Endothelial cell (in vitro differentiated cells): ENCODE measurements around the gene SSRP1. TPM values are rescaled to one million over a fixed set of nuclear protein-coding genes. Genes with fewer than 3 reads are reported as not detected.
"Not testable (repeated sequence)": the region's sequence is repeated elsewhere in the genome, so short reads cannot be mapped to it uniquely, and the experiment has no call there.

Experiments used
- DNase-seq: peaks from one replicate; pipeline ENCODE4 v3.0.0; 2021; ENCODE audit warnings: low spot score
- H3K27ac Mint-ChIP-seq: one replicate; pipeline ENCODE4 v1.8.0; 2021; ENCODE audit warnings: mixed read lengths, inconsistent platforms; ENCODE audit not compliant: unreplicated experiment
- H3K27me3 Mint-ChIP-seq: one replicate; pipeline ENCODE4 v1.8.0; 2021; ENCODE audit warnings: mild to moderate bottlenecking, moderate library complexity, mixed read lengths, inconsistent platforms; ENCODE audit not compliant: unreplicated experiment
- H3K36me3 Mint-ChIP-seq: one replicate; pipeline ENCODE4 v1.8.0; 2021; ENCODE audit warnings: mild to moderate bottlenecking, low read depth, mixed read lengths, inconsistent platforms; ENCODE audit not compliant: unreplicated experiment
- H3K4me1 Mint-ChIP-seq: one replicate; pipeline ENCODE4 v1.8.0; 2021; ENCODE audit warnings: mild to moderate bottlenecking, mixed read lengths, inconsistent platforms; ENCODE audit not compliant: unreplicated experiment
- H3K4me3 Mint-ChIP-seq: one replicate; pipeline ENCODE4 v1.8.0; 2021; ENCODE audit warnings: mild to moderate bottlenecking, mixed read lengths, inconsistent platforms; ENCODE audit not compliant: unreplicated experiment
- H3K9me3 Mint-ChIP-seq: one replicate; pipeline ENCODE4 v1.8.0; 2021; ENCODE audit warnings: mixed read lengths, inconsistent platforms; ENCODE audit not compliant: unreplicated experiment
- total RNA-seq: library from RNA; stranded (reverse); fragmentation: NEBNext Ultra II Directional; extraction: Animal tissue kit (Norgen Biotek cat#: 25700); gene quantifications from one replicate; pipeline ENCODE4 v1.2.1, GENCODE V29; 2021; ENCODE audit not compliant: unreplicated experiment
- TF ChIP-seq, protein P1 (sequence below): fragments of 200-600 bp; sonication (generic); IDR thresholded peaks from one replicate; pipeline ENCODE4 v1.5.0; 2021; ENCODE audit warnings: antibody characterized with exemption; ENCODE audit not compliant: unreplicated experiment

SSRP1 gene
- total RNA-seq, 1 donor from 2014 or later, result 134 TPM

DNA sequence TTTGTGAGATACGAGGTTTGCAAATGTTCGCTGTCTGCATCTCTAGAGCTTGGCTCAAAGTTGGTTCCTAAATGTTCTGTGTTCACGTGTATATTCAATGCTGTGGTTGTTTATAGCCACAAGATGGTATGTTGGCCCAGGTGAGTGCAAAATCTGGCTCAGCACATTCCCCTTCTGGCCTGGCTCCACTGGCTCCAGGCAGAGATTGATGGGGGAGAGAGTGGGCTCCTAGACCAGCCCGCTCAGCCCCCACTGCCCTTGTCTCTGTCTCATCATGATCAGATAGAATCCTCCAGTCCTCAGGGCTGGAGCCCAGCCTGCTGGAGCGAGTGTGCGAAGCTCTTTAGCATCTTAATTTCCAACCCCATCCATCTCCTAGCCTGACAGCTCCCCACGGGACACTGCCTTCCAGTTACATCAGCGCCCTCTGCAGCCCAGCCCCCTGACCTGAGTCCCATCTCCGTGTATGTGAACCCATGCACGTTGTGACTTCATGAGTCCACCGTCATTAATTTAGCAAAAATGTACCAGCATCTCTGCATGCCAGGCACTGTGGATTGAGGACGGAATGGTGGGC lies 4.4 kb upstream of the SSRP1 start:
- Mint-ChIP-seq H3K36me3 (no peaks in the 10 kb centered on the region), H3K4me1 (peaks cover 31% of the 10 kb centered on the region), H3K27ac (peak overlapping the region; percentile 80), H3K9me3 (no peaks in the 10 kb centered on the region), H3K27me3 (peaks cover 12% of the 10 kb centered on the region), H3K4me3 (peak overlapping the region; percentile 2)
- DNase-seq, result peak; percentile 50
- TF ChIP-seq, protein P1, sequence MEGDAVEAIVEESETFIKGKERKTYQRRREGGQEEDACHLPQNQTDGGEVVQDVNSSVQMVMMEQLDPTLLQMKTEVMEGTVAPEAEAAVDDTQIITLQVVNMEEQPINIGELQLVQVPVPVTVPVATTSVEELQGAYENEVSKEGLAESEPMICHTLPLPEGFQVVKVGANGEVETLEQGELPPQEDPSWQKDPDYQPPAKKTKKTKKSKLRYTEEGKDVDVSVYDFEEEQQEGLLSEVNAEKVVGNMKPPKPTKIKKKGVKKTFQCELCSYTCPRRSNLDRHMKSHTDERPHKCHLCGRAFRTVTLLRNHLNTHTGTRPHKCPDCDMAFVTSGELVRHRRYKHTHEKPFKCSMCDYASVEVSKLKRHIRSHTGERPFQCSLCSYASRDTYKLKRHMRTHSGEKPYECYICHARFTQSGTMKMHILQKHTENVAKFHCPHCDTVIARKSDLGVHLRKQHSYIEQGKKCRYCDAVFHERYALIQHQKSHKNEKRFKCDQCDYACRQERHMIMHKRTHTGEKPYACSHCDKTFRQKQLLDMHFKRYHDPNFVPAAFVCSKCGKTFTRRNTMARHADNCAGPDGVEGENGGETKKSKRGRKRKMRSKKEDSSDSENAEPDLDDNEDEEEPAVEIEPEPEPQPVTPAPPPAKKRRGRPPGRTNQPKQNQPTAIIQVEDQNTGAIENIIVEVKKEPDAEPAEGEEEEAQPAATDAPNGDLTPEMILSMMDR, result no peak

DNA sequence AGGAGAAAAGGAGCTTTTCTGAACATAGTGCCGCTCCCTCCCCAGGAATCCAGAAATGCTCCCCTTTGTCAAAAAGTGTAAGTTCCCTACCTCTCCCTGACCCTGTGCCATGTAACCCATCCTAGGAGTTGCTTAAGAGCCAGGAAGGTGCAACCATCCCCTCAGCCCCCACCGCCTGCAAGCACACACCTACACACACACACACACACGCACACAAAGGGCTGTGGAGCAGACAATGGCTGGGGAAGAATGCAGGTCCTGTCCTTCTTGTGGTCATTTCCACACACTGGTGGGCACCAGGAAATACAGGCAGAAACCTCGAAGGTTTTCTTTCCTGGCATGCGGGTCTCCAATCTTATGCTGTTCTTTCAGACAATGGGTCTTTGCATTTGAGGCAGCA lies 3.6 kb upstream of the SSRP1 start:
- TF ChIP-seq, protein P1, result no peak
- peaks cover 39% of the 10 kb centered on the region for H3K4me1 Mint-ChIP-seq
- H3K36me3 Mint-ChIP-seq, result peaks cover 7% of the 10 kb centered on the region
- DNase-seq, result peak; percentile 37
- H3K9me3 Mint-ChIP-seq, result no peaks in the 10 kb centered on the region
- peaks cover 16% of the 10 kb centered on the region for H3K27me3 Mint-ChIP-seq
- H3K27ac Mint-ChIP-seq, result peak overlapping the region; percentile 80
- no peak overlapping the region for H3K4me3 Mint-ChIP-seq

DNA sequence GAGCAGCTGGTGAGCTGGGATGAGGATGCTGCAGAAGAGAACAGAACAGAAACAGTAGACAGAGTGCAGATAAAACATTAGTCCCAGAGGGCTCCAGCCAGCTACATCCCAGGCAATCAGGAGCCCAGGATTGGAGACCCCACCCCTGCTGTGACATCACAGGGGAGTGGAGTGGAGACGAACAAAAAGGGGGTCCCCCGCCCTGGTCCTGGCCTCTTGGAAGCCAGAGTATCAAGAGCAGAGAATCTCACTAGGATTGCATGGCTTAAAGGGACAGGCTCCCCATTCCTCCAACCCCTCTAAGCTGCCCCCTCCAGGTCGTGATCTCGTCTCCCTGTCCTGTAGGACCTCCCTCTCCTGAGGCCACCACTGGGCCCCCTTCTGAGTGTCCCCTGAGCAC lies 2.5 kb upstream of the SSRP1 start, which contains the start of gene P2RX3:
TSS of gene P2RX3 (plus strand) at position 211 of the 400 bp plus-strand sequence. CDS start 199 bp downstream, outside the sequence.
- H3K27me3 Mint-ChIP-seq, result peaks cover 20% of the 10 kb centered on the region
- H3K36me3 Mint-ChIP-seq, result peaks cover 11% of the 10 kb centered on the region
- peak within 1 kb of the TSS; percentile 71 for H3K4me3 Mint-ChIP-seq
- peaks cover 45% of the 10 kb centered on the region for H3K4me1 Mint-ChIP-seq
- no peaks in the 10 kb centered on the region for H3K9me3 Mint-ChIP-seq
- peak within 1 kb of the TSS; percentile 81 for H3K27ac Mint-ChIP-seq
- TF ChIP-seq, protein P1, result no peak
- no peak for DNase-seq

DNA sequence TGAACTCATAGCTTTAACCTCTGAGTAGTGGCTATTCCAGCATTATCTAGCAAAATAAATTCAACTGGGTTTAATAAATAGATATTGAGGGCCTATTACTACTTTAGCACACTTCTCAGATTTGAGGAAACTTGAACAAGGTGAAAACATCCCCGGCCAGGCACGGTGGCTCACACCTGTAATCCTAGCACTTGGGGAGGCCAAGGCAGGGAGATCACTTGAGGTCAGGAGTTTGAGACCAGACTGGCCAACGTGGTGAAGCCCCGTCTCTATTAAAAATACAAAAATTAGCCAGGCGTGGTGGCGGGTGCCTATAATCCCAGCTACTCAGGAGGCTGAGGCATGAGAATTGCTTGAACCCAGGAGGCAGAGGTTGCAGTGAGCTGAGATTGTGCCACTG lies 1.2 kb upstream of the SSRP1 start:
- peak overlapping the region; percentile 13 for H3K27ac Mint-ChIP-seq
- H3K4me3 Mint-ChIP-seq, H3K9me3 Mint-ChIP-seq, DNase-seq: not testable (repeated sequence)
- peaks cover 18% of the 10 kb centered on the region for H3K36me3 Mint-ChIP-seq
- peaks cover 20% of the 10 kb centered on the region for H3K27me3 Mint-ChIP-seq
- peaks cover 45% of the 10 kb centered on the region for H3K4me1 Mint-ChIP-seq

DNA sequence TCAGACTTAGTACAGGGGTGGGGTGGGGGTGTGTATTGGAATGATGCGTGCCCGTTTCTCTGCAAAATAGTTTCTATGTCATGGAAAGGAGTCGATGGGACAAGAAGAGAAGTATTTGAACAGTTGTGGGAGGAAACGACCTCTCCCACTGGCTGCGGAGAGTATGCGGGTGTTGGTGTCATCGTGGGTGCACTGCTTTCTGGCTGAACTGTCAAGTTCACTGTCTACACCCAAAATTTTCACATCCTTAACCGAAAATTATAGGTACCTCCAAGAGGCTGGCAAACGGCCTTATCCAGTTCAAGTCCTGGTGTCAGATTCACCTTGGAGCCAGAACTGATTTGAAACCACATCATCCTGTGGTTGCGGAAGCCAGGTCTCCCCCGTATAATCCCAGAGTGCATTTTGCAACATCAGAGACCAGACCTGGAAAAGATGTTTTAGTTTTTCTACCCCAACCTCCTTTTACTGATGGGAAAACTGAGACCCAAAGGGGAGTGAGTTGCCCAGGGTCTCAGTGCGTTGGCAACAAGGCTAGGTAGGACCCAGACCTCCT lies 497 bp upstream of the SSRP1 start:
- TF ChIP-seq, protein P1, result no peak
- H3K36me3 Mint-ChIP-seq, result peaks cover 25% of the 10 kb centered on the region
- peak overlapping the region; percentile 92 for H3K4me3 Mint-ChIP-seq
- peaks cover 20% of the 10 kb centered on the region for H3K27me3 Mint-ChIP-seq
- H3K9me3 Mint-ChIP-seq, result no peaks in the 10 kb centered on the region
- H3K4me1 Mint-ChIP-seq, result peaks cover 45% of the 10 kb centered on the region
- H3K27ac Mint-ChIP-seq, result peak overlapping the region; percentile 95
- DNase-seq, result no peak
